Immature natural killer cell (primary cell): ENCODE data around the gene ARSI. TPM values are rescaled to one million over a fixed set of nuclear protein-coding genes. Genes with fewer than 3 reads are reported as not detected.

Experiments used
- DNase-seq, 3 donors: peaks; one replicate each; pipeline ENCODE4 v3.0.0; 2022; ENCODE audit warnings: mixed read lengths in 1 of 3
- H3K27ac Mint-ChIP-seq, 6 donors: one replicate each; pipeline ENCODE4 v1.8.0; 2020; ENCODE audit warnings: mixed read lengths in 6 of 6, mild to moderate bottlenecking in 5 of 6, inconsistent platforms in 4 of 6, moderate library complexity in 3 of 6
- H3K27me3 Mint-ChIP-seq, 3 donors: one replicate each; pipeline ENCODE4 v1.8.0; 2020 to 2021; ENCODE audit warnings: low read depth in 3 of 3, mild to moderate bottlenecking in 3 of 3, mixed read lengths in 3 of 3, moderate library complexity in 3 of 3, inconsistent platforms in 1 of 3
- H3K36me3 Mint-ChIP-seq, 3 donors: one replicate each; pipeline ENCODE4 v1.8.0; 2020; ENCODE audit warnings: mixed read lengths in 3 of 3, inconsistent platforms in 2 of 3, mild to moderate bottlenecking in 2 of 3
- H3K4me1 Mint-ChIP-seq, 2 donors: one replicate each; pipeline ENCODE4 v1.8.0; 2020; ENCODE audit warnings: inconsistent platforms in 2 of 2, mild to moderate bottlenecking in 2 of 2, mixed read lengths in 2 of 2, moderate library complexity in 1 of 2
- H3K4me3 Mint-ChIP-seq, 5 donors: one replicate each; pipeline ENCODE4 v1.8.0; 2020; ENCODE audit warnings: mild to moderate bottlenecking in 5 of 5, mixed read lengths in 5 of 5, inconsistent platforms in 3 of 5, moderate library complexity in 3 of 5
- H3K9me3 Mint-ChIP-seq, 6 donors: one replicate each; pipeline ENCODE4 v1.8.0; 2020; ENCODE audit warnings: mild to moderate bottlenecking in 6 of 6, mixed read lengths in 6 of 6, inconsistent platforms in 4 of 6, moderate library complexity in 3 of 6
- polyA plus RNA-seq, 3 donors: library from polyadenylated mRNA; unstranded; fragments of 300-500 nt; fragmentation: Illumina TruSeq; gene quantifications; one replicate each; pipeline ENCODE4 v1.2.3, GENCODE V29; 2021

Gene ARSI
- polyA plus RNA-seq, 3 donors from 2014 or later = not detected

DNA sequence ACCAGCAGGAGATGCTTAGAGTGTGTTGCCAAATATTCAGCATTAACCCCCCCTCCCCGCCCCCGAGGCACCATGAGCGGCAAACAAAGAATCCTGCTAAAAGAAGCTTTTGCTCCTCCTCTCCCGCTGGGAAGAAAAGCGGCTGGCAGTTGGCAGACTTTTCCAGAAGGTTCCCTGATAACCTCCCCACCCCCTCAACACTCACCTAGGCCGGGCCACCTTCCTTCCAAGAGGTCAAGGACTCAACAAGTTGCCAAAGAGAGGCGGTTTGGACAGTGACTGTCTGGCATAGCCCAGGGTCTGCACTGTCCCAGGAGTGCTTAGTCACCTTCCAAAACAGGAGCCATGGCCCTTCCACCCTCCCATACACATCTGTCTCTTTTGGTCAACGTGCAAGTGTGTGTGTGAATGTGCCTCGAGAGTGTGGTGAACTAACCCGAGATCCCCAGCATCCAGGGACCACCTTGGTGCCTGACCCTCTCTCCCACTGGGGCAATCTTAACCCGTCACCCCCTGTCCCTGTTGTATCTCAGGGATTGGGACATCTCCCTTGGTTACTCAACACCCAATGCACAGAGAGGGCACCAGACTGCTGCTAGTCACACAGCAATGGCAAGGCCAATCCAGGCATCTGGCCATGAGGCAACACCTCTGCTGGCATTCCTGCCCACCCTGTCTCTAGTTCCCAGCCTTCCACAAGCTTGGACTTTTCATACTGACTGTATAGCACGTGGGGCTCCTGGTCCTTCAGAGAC is 32.0 kb downstream of the ARSI start:
- Mint-ChIP-seq H3K27ac (no peak overlapping the region), H3K9me3 (no peaks in the 10 kb centered on the region), H3K27me3 (peaks cover 4 to 6% (median 4%) of the 10 kb centered on the region in 3 donors), H3K4me3 (no peak overlapping the region), H3K36me3 (no peaks in the 10 kb centered on the region), H3K4me1 (no peaks in the 10 kb centered on the region)
- DNase-seq = no peak

DNA sequence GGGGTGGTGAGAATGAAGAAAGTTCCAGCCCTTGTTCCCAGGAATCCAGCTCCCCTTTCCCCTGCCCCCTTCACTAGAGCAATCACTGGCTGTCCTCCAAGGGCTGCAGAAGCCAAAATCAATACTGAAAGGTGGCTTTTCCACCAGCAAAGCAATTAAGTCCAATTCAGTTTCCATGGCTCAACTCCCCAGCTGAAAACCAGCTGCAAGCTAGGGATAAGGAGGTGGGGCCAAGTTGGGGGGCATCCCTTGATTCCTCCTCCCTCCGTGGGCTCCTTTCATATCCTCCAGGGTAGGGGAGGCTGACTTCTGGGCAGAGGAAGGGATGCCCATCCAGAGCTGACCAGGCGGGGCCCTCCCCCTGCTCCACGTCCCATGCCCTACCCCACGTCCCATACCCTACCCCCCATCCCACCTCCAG is 35.8 kb downstream of the ARSI start:
- Mint-ChIP-seq H3K4me1 (no peaks in the 10 kb centered on the region), H3K9me3 (no peaks in the 10 kb centered on the region), H3K27me3 (peaks cover 0 to 3% (median 1%) of the 10 kb centered on the region in 3 donors), H3K27ac (no peak overlapping the region), H3K36me3 (no peaks in the 10 kb centered on the region), H3K4me3 (no peak overlapping the region)
- DNase-seq = no peak

DNA sequence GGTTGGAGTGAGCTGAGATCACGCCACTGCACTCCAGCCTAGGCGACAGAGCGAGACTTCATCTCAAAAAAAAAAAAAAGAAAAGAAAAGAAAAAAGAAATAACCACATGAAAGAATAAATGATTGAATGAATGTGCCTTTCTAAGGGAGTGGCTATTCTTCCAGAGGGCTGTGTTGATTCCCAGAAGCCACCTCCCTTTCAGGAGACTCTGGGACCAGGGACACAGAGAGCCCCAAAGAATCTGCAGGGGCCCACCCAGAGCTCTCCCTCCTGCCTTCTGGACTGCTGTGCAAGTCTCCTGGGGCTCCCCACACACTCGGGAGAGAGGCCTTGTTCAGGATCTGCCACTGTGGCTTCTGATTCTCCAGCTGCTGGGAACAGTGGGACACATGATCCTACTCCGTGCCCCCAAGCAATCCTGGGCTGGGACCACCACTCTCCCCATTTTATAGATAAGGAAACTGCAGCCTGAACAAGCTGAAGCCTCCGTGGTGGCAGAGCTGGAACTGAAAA is 36.8 kb downstream of the ARSI start:
- H3K9me3 Mint-ChIP-seq = no peaks in the 10 kb centered on the region
- no peak overlapping the region for H3K27ac Mint-ChIP-seq
- no peaks in the 10 kb centered on the region for H3K4me1 Mint-ChIP-seq
- no peaks in the 10 kb centered on the region for H3K36me3 Mint-ChIP-seq
- peaks cover 0 to 3% (median 1%) of the 10 kb centered on the region in 3 donors for H3K27me3 Mint-ChIP-seq
- no peak for DNase-seq
- H3K4me3 Mint-ChIP-seq = no peak overlapping the region

DNA sequence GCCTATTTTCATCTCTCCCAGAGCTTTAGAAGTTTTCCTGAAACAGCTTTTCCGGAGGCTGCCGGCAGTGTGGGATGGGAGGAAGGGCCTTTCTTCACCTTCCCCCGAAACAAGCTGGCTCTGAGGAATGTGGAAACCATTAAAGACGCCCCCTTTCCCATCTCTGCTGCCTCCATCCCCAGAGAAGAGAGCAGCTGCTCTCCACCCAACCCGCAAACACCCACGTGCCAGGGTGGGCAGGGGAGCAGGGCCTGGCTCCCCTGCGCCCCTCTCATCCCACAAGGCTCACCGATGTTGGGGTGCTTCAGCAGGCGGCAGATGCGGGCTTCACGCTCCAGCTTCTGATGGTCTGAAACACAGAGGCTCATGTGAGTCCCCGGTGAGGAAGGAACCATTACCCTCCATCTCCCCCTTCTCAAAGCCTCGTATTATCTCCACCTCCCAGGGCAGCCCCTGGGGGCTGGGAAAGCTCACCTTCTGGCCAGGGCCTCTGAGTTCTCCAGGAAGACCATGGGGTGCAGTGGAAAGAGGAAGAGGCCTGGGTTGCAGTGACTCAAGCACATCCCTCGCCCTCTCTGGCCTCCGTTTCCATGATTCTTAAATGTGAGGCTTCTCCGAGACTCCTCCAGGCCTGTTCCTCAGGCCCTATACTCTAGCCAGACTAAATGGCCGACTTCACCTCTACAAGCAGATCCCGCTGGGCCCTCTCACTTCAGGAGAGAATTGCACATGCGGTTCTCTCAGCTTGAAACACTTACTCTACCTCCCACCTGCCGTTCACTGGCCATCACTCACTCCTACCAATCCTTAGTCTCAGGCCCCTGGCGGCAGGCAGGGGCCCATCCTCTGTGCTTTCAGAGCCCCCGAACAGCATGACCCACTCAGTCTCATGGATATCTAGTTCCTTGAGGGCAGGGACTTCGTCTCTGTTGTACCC is 37.8 kb downstream of the ARSI start:
- Mint-ChIP-seq H3K9me3 (no peaks in the 10 kb centered on the region), H3K4me3 (no peak overlapping the region), H3K36me3 (no peaks in the 10 kb centered on the region), H3K4me1 (no peaks in the 10 kb centered on the region), H3K27me3 (peaks cover 0 to 1% (median 0%) of the 10 kb centered on the region in 3 donors), H3K27ac (no peak overlapping the region)
- DNase-seq = no peak

DNA sequence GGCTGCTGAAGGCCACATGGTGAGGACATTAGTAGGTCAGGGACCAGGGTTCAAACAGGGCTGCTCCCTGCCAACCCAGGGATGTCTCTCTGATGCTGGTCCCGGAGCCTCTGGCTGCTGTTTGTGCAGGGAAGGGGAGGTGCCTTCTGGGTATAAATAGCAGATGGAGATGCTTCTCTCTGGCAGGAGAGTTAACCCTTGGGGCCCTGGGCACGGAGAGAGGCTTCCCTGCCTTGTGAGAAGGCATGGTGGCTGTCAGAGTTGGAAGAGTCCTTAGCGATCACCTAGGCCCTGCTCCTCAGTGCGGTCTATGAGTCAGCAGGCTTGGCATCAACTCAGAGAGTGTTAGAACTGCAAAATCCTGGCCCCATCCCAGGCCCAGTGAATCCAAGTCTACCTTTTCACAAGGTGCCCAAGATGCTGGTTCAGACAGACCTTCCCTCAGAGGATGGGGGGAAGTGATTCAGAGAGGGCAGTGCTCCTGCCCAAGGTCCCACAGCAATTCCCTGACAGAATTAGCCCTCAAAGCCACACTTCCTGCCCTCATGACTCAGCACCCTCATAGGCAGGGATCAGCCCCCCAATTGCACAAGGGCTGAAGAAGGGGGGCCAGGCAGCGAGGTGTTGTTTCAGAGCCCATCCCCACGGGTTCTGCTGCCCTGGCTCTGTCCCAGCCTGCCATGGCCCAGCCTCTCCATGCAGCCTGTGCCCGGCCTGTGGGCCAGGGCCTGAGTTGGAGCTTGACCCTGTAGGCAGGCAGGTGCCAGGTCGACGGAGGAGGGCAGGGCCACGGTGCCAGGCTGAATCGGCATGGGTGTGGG is 38.7 kb downstream of the ARSI start:
- Mint-ChIP-seq H3K4me1 (no peaks in the 10 kb centered on the region), H3K4me3 (no peak overlapping the region), H3K27me3 (peaks cover 0 to 1% (median 0%) of the 10 kb centered on the region in 3 donors), H3K9me3 (no peaks in the 10 kb centered on the region), H3K27ac (no peak overlapping the region), H3K36me3 (no peaks in the 10 kb centered on the region)
- DNase-seq = no peak

DNA sequence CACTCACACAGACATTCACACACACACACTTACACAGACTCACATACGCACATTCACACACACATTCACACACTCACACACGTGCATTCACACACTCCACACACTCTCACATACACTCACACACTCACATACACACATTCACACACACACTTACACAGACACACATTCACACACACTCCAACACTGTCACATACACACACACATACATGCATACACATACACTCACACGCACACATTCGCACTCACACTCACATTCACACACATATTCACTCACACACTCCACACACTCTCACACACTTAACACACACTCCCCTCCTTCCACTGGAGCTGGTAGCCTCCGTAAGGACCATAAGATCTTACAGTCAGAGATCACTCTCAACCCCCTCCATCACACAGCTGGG is 39.3 kb downstream of the ARSI start:
- H3K4me3 Mint-ChIP-seq = no peak overlapping the region
- H3K27me3 Mint-ChIP-seq = peaks cover 0 to 1% (median 0%) of the 10 kb centered on the region in 3 donors
- no peaks in the 10 kb centered on the region for H3K36me3 Mint-ChIP-seq
- no peaks in the 10 kb centered on the region for H3K4me1 Mint-ChIP-seq
- DNase-seq = no peak
- no peaks in the 10 kb centered on the region for H3K9me3 Mint-ChIP-seq
- H3K27ac Mint-ChIP-seq = no peak overlapping the region

DNA sequence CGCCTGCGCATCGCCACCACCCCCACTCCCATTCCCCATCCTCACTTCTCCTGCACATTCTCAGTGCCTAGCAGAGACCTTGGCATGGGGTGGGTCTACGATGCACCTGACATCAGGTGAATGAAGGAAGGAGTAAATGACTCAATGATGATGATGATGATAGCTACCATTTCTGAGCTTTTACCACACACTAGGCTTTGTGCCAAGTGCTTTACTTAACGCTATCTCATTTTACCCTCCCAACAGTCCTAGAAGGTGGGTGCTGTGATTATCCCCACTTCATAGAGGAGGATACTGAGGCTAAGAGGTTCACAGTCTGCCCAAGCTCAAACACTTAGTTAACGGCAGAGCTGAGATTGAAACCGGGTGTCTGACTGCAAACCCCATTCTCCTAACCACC is 40.2 kb downstream of the ARSI start:
- H3K36me3 Mint-ChIP-seq = no peaks in the 10 kb centered on the region
- H3K4me3 Mint-ChIP-seq = no peak overlapping the region
- H3K27me3 Mint-ChIP-seq = no peaks in the 10 kb centered on the region
- no peak overlapping the region for H3K27ac Mint-ChIP-seq
- DNase-seq = no peak
- no peaks in the 10 kb centered on the region for H3K4me1 Mint-ChIP-seq
- H3K9me3 Mint-ChIP-seq = no peaks in the 10 kb centered on the region

DNA sequence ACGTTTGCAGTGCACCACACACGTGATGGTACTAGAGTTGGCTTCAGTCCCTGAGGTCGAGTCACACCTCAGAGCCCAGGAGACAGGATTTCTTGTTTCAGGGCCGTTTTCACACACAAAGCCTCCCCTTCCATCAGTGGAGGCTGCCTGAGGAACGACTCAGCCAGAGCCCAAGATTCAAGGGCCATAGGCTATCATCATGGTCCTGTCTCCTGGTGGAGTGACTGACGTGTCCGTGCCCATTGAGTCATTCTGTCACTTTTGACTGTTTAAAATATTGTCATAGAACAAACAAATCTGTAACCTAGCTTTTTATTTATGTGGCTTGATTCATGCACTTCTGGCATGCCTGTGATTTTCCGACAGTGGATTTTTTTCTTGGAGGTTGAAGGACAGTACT is 41.5 kb downstream of the ARSI start:
- Mint-ChIP-seq H3K9me3 (no peaks in the 10 kb centered on the region), H3K27ac (no peak overlapping the region), H3K4me3 (no peak overlapping the region), H3K4me1 (no peaks in the 10 kb centered on the region), H3K36me3 (no peaks in the 10 kb centered on the region), H3K27me3 (no peaks in the 10 kb centered on the region)
- no peak for DNase-seq

DNA sequence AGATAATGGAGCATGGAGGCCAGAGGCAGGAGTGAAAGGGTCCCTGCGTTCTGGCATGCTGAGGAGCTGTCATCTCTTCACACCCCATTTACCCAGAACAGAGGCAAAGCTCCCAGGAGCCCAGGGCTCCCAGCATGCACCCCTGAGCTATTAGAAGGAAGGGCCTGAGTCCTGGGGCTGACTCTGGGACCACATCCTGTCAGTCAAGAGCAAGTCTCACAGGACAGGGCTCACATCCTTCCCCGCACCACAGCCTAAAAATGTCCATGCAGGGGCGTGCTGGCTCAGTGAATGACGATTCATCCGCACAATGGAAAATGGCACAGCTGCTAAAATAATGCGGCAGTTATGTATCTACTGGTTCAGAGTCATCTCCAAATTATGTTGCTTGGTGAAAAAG is 44.6 kb downstream of the ARSI start:
- H3K4me1 Mint-ChIP-seq = no peaks in the 10 kb centered on the region
- DNase-seq = no peak
- H3K27ac Mint-ChIP-seq = no peak overlapping the region
- H3K27me3 Mint-ChIP-seq = no peaks in the 10 kb centered on the region
- no peak overlapping the region for H3K4me3 Mint-ChIP-seq
- H3K9me3 Mint-ChIP-seq = no peaks in the 10 kb centered on the region
- no peaks in the 10 kb centered on the region for H3K36me3 Mint-ChIP-seq

DNA sequence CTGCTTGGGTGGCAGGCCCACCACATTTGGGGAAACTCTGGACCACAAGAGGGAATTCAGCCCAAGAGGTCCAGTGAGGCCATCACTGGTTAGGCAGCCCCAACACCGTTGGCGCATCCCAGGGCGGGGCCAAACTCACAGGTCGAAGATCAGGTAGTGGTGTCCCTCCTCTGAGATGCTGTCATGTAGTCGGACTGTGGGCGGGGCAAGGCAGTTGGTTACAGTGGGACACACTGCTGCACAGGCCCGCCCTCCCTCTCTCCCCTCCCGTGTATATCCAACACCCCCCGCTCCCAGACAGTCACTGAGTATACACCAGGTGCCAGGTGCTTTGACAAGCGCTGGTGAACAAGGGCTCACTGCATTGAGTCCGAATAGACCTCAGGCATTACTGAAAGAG is 45.3 kb downstream of the ARSI start:
- Mint-ChIP-seq H3K27me3 (no peaks in the 10 kb centered on the region), H3K4me3 (no peak overlapping the region), H3K36me3 (no peaks in the 10 kb centered on the region), H3K4me1 (no peaks in the 10 kb centered on the region), H3K9me3 (no peaks in the 10 kb centered on the region), H3K27ac (no peak overlapping the region)
- DNase-seq = no peak

DNA sequence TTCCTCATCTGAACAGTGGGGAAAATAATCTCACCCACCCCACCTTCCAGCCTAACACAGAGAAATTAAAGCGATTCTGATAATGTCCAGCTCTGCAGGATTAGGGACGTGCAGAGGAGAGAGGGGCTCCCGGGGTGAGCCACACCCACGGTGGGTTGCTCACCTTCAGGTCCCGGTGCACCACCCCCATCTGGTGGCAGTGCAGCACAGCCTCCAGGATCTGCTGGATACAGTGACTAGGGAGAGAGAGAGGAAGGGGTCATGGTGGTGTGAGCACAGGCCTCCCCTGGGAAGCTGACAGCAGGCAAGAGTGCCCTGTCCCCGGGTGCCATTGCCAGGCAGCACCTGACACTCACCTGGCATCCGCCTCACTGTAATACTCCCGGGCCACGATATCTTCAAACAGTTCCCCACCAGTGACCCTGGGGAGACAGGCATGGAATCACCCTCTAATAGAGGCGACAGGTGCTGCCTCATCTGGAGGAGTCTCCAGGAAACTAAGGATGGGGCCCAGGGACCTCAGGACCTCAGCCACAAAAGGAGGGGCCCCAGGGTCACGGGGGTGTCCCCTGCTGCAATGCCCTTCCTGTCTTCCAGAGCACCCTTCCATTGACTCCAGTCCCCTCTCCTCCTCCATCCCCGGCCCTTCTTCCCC is 46.2 kb downstream of the ARSI start:
- Mint-ChIP-seq H3K36me3 (no peaks in the 10 kb centered on the region), H3K9me3 (no peaks in the 10 kb centered on the region), H3K4me3 (no peak overlapping the region), H3K4me1 (no peaks in the 10 kb centered on the region), H3K27me3 (peaks cover 0 to 2% (median 0%) of the 10 kb centered on the region in 3 donors), H3K27ac (no peak overlapping the region)
- no peak for DNase-seq

DNA sequence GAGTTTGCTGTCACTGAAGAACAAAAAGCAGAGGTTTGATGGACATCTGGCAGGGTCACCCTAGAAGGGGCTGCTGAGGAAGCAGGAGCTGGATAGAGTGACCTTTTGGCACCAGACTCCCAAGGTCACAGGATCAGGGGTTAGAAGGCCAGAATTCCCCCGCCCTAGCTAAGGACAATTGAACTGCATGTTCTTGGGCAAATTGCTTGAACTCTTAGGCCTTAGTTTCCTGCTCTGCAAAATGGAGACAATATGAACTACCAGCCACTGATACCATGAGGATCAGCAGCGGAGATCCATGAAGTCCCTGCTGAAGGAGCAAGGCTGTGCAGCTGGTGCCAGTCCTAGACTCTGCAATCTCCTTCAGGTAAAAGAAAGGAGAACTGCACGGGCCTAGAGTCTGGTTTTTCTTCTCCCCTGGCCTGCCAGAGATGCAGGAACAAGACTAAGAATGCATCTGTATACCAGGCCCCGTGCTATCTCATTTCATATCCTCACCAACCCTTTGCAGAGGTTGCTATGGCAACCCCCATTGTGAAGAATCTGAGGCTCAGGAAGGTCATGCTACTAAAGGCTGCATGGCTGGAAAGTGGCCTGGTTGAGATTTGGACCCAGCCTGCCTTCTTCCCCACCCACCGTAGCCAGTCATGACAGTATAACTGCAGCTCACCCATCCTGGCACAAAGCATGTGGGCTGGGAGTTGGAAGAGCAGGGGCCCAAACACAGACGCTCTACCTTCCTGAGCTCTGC is 46.9 kb downstream of the ARSI start:
- H3K27ac Mint-ChIP-seq = no peak overlapping the region
- H3K36me3 Mint-ChIP-seq = no peaks in the 10 kb centered on the region
- H3K27me3 Mint-ChIP-seq = peaks cover 0 to 4% (median 0%) of the 10 kb centered on the region in 3 donors
- H3K9me3 Mint-ChIP-seq = no peaks in the 10 kb centered on the region
- no peaks in the 10 kb centered on the region for H3K4me1 Mint-ChIP-seq
- no peak for DNase-seq
- H3K4me3 Mint-ChIP-seq = no peak overlapping the region

DNA sequence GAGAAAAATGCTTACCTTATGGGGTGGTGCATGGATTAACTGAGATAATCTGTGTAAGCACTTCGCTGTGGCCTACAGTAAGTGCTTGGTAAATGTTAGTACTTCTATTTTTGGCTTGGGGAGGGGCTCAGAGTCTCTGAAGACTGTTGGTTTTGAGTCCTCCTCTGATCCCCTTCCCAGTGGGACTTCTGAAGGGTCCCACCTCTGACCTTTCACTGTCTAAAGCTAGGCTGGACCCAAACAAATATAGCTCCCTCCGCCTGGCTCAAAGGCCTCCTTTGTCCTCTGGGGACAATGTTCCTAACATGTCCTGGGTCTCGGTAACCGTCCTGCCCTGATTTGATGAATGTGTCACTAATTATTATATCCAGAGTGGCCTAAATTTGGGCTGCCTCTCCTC is 47.9 kb downstream of the ARSI start:
- H3K9me3 Mint-ChIP-seq = no peaks in the 10 kb centered on the region
- no peaks in the 10 kb centered on the region for H3K4me1 Mint-ChIP-seq
- no peak overlapping the region for H3K27ac Mint-ChIP-seq
- no peak for DNase-seq
- no peaks in the 10 kb centered on the region for H3K36me3 Mint-ChIP-seq
- H3K27me3 Mint-ChIP-seq = peaks cover 0 to 4% (median 0%) of the 10 kb centered on the region in 3 donors
- H3K4me3 Mint-ChIP-seq = no peak overlapping the region
